Endodermal cell (in vitro differentiated cells): Measurements from ENCODE around the gene MIF. TPM values are rescaled to one million over a fixed set of nuclear protein-coding genes. Genes with fewer than 3 reads are reported as not detected.

Experiments used
- DNase-seq: peaks from one replicate; pipeline ENCODE4 v3.0.0-alpha.2; 2017
- H3K27ac ChIP-seq: 2 replicates; pipeline ENCODE4 v1.5.1; 2013; ENCODE audit warnings: mild to moderate bottlenecking, low read depth, low read length, moderate library complexity
- H3K27me3 ChIP-seq: 2 replicates; pipeline ENCODE4 v1.6.1; 2013; ENCODE audit warnings: mild to moderate bottlenecking, low read length, moderate library complexity; ENCODE audit not compliant: insufficient read depth, control insufficient read depth, poor library complexity, severe bottlenecking
- H3K36me3 ChIP-seq: 2 replicates; pipeline ENCODE4 v1.7.0; 2013; ENCODE audit warnings: mild to moderate bottlenecking, low read length, moderate library complexity; ENCODE audit not compliant: control insufficient read depth, insufficient read depth
- H3K4me1 ChIP-seq: one replicate; pipeline ENCODE4 v1.7.0; 2013; ENCODE audit warnings: low read length; ENCODE audit not compliant: control insufficient read depth, insufficient read depth
- H3K4me3 ChIP-seq: 2 replicates; pipeline ENCODE4 v1.5.1; 2013; ENCODE audit warnings: mild to moderate bottlenecking, low read length, moderate library complexity
- H3K9ac ChIP-seq: 2 replicates; pipeline ENCODE4 v1.6.1; 2013; ENCODE audit warnings: mild to moderate bottlenecking, low read length, moderate library complexity; ENCODE audit not compliant: poor library complexity, severe bottlenecking; ENCODE audit errors: extremely low read depth
- H3K9me3 ChIP-seq: 2 replicates; pipeline ENCODE4 v1.6.1; 2013; ENCODE audit warnings: mild to moderate bottlenecking, low read length, moderate library complexity; ENCODE audit not compliant: control insufficient read depth
- H3K27ac Mint-ChIP-seq: 2 replicates; pipeline ENCODE4 v1.8.0; 2020; ENCODE audit warnings: mixed read lengths
- H3K27me3 Mint-ChIP-seq: 2 replicates; pipeline ENCODE4 v1.8.0; 2021; ENCODE audit warnings: mild to moderate bottlenecking, mixed read lengths; ENCODE audit not compliant: insufficient read depth
- H3K36me3 Mint-ChIP-seq: 2 replicates; pipeline ENCODE4 v1.8.0; 2020; ENCODE audit warnings: low read depth, mixed read lengths
- H3K4me1 Mint-ChIP-seq: 2 replicates; pipeline ENCODE4 v1.8.0; 2020; ENCODE audit warnings: mixed read lengths
- H3K4me3 Mint-ChIP-seq: 2 replicates; pipeline ENCODE4 v1.8.0; 2020; ENCODE audit warnings: mild to moderate bottlenecking, moderate library complexity, mixed read lengths
- H3K9me3 Mint-ChIP-seq: 2 replicates; pipeline ENCODE4 v1.8.0; 2020; ENCODE audit warnings: mild to moderate bottlenecking, mixed read lengths
- WGBS, 2 experiments: methylation state at CpG; one replicate each; pipeline versions ENCODE4 v1.1.5 to v1.1.7; 2013; ENCODE audit warnings: missing lambda C conversion rate in 2 of 2, mixed read lengths in 1 of 2; ENCODE audit not compliant: insufficient coverage in 1 of 2, insufficient read length in 1 of 2; 5-methylcytosine and 5-hydroxymethylcytosine counted together
- total RNA-seq, 2 donors: library from RNA; stranded (reverse); fragmentation: NEBNext Ultra II Directional in 1 of 2; extraction: Animal tissue kit (Norgen Biotek cat#: 25700) in 1 of 2; gene quantifications; 2 replicates in 1 of 2; 3 replicates in 1 of 2; pipeline ENCODE4 v1.2.1, GENCODE V29; 2021
- TF ChIP-seq, protein P1 (sequence below): fragments of 200-600 bp; sonication (generic); conservative IDR thresholded peaks from 2 replicates; pipeline ENCODE4 v1.5.0; 2021; ENCODE audit warnings: antibody characterized with exemption, mild to moderate bottlenecking

Gene MIF
- total RNA-seq, 2 donors from 2014 or later = 722 to 753 TPM

- Histone ChIP-seq H3K9ac (no peak overlapping the region), H3K27me3 (no peaks in the 10 kb centered on the region), H3K9me3 (no peaks in the 10 kb centered on the region), H3K36me3 (no peaks in the 10 kb centered on the region), H3K4me3 (no peak overlapping the region), H3K4me1 (no peaks in the 10 kb centered on the region), H3K27ac (no peak overlapping the region)
- peaks cover 10% of the 10 kb centered on the region for H3K4me1 Mint-ChIP-seq
- peak; percentile 70 for DNase-seq
- H3K27ac Mint-ChIP-seq = no peak overlapping the region
- H3K4me3 Mint-ChIP-seq = no peak overlapping the region
- H3K27me3 Mint-ChIP-seq = peaks cover 11% of the 10 kb centered on the region
- TF ChIP-seq, protein P1, sequence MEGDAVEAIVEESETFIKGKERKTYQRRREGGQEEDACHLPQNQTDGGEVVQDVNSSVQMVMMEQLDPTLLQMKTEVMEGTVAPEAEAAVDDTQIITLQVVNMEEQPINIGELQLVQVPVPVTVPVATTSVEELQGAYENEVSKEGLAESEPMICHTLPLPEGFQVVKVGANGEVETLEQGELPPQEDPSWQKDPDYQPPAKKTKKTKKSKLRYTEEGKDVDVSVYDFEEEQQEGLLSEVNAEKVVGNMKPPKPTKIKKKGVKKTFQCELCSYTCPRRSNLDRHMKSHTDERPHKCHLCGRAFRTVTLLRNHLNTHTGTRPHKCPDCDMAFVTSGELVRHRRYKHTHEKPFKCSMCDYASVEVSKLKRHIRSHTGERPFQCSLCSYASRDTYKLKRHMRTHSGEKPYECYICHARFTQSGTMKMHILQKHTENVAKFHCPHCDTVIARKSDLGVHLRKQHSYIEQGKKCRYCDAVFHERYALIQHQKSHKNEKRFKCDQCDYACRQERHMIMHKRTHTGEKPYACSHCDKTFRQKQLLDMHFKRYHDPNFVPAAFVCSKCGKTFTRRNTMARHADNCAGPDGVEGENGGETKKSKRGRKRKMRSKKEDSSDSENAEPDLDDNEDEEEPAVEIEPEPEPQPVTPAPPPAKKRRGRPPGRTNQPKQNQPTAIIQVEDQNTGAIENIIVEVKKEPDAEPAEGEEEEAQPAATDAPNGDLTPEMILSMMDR = no peak
- WGBS, 2 experiments = 73 to 74% methylated on average over 17 to 24 of the region's 24 CpGs
- H3K36me3 Mint-ChIP-seq = no peaks in the 10 kb centered on the region
- H3K9me3 Mint-ChIP-seq = no peaks in the 10 kb centered on the region
Observed at GRCh38 chr22:23847991-23848864, 46.0 kb upstream of the MIF start.

DNA sequence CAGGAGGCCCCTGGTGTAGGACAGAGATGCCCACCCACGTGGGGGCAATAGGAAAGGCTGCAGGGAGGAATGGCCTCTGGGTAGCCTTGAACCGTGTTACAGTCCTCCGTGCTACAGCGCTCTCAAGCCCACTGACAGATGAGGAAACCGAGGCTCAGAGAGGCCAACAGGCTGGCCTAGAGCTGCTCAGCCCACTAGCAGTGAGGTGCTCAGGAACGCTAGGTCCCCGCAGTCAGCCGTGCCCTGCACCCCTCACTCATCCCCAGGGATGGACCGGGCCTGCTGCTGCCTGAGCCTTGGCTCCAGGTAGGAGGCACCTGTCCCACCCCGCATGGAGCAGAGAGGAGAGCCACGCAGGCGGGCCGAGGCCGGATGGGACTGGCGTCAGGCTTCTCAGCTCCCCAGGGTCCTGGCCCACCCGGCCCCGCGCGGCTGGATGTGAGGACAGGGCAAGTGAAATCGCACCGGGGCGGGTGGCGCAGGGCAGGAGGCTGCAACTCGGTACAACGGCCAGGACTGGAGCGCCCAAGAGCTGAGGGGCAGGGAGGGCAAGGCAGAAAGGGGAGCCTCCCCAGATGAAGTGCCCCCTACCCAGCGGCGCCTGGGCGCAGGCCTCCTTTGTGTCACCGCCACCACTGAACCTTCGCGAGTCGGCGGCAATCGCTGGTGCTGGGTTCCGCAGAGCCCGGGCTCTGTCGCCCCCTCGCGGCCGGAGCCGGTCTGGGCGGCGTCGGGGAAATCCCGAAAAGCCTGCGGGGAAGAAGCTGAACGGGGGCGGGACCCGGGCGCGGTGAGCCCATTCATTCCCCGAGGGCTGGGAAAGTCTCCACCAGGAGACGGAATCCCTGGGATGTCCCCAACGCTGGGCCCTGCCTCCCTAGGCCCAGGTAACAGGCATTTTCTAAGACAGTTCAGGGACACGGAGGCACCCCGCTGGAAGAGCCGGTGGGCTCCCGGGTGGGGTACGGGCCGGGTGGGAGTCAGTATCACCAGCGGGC, 44.9 kb upstream of the MIF start:
- peak; percentile 99 for DNase-seq
- H3K27me3 Mint-ChIP-seq = peaks cover 11% of the 10 kb centered on the region
- H3K4me1 ChIP-seq = no peaks in the 10 kb centered on the region
- H3K27me3 ChIP-seq = no peaks in the 10 kb centered on the region
- H3K36me3 Mint-ChIP-seq = no peaks in the 10 kb centered on the region
- TF ChIP-seq, protein P1 = peak; percentile 99
- WGBS, 2 experiments = 38 to 39% methylated on average over 29 to 61 of the region's 62 CpGs
- no peaks in the 10 kb centered on the region for H3K9me3 ChIP-seq
- H3K36me3 ChIP-seq = no peaks in the 10 kb centered on the region
- H3K4me3 ChIP-seq = no peak overlapping the region
- no peak overlapping the region for H3K27ac ChIP-seq
- H3K27ac Mint-ChIP-seq = no peak overlapping the region
- H3K4me3 Mint-ChIP-seq = no peak overlapping the region
- H3K4me1 Mint-ChIP-seq = peaks cover 10% of the 10 kb centered on the region
- no peaks in the 10 kb centered on the region for H3K9me3 Mint-ChIP-seq
- no peak overlapping the region for H3K9ac ChIP-seq

DNA sequence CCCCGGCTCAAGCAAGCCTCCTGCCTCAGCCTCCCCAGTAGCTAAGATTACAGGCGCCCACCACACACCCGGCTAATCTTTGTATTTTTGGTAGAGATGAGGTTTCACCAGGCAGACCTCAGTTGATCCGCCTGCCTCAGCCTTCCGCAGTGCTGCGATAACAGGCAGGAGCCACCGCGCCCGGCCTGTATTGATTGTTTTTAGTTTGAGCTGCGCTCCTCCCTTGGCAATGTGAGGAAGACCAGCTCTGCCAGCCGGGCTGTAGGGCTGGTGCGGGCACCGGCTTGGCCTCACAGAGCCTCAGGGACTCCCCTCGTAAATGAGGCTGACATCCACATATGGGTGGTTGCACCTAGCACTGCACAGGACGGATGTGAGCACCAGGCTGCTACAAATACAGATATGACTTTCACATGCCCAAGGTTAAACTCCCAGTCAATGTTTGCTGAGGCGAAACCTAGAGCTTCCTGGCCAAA, 44.0 kb upstream of the MIF start:
- TF ChIP-seq, protein P1 = no peak
- no peaks in the 10 kb centered on the region for H3K27me3 ChIP-seq
- no peak overlapping the region for H3K27ac ChIP-seq
- peaks cover 10% of the 10 kb centered on the region for H3K4me1 Mint-ChIP-seq
- no peak overlapping the region for H3K4me3 Mint-ChIP-seq
- H3K27me3 Mint-ChIP-seq = peaks cover 11% of the 10 kb centered on the region
- no peaks in the 10 kb centered on the region for H3K36me3 Mint-ChIP-seq
- no peak overlapping the region for H3K9ac ChIP-seq
- no peak overlapping the region for H3K4me3 ChIP-seq
- no peaks in the 10 kb centered on the region for H3K4me1 ChIP-seq
- DNase-seq = no peak
- H3K9me3 ChIP-seq = no peaks in the 10 kb centered on the region
- WGBS, 2 experiments = 95% methylated on average over 14 to 16 of the region's 16 CpGs
- H3K9me3 Mint-ChIP-seq = no peaks in the 10 kb centered on the region
- no peaks in the 10 kb centered on the region for H3K36me3 ChIP-seq
- H3K27ac Mint-ChIP-seq = no peak overlapping the region
